T-helper 17 cell (primary cell): Measurements from ENCODE around the gene CHN2. TPM values are rescaled to one million over a fixed set of nuclear protein-coding genes. Genes with fewer than 3 reads are reported as not detected.
A peak's percentile ranks its signal among the peaks of the same experiment; 100 is the strongest.

Source experiments
- ATAC-seq: fragments of 150-1000 bp; cut with Tn5 transposase; 2 replicates; pipeline ENCODE4 v1.10.0; 2021; ENCODE audit warnings: mild to moderate bottlenecking, moderate library complexity
- DNase-seq, 3 donors: peaks; one replicate each; pipeline versions ENCODE4 v3.0.0 to v3.0.0-alpha.2; 2020 to 2021
- H3K9me3 ChIP-seq: one replicate; pipeline ENCODE4 v1.7.0; 2013; ENCODE audit warnings: low read length, mild to moderate bottlenecking; ENCODE audit not compliant: control insufficient read depth, poor library complexity, severe bottlenecking
- H3K27ac Mint-ChIP-seq: one replicate; pipeline ENCODE4 v1.8.0; 2022; ENCODE audit warnings: mild to moderate bottlenecking, moderate library complexity, mixed read lengths
- H3K27me3 Mint-ChIP-seq: one replicate; pipeline ENCODE4 v1.8.0; 2022; ENCODE audit warnings: mixed read lengths
- H3K36me3 Mint-ChIP-seq: one replicate; pipeline ENCODE4 v1.8.0; 2022; ENCODE audit warnings: low read depth, mixed read lengths
- H3K4me1 Mint-ChIP-seq: one replicate; pipeline ENCODE4 v1.8.0; 2022; ENCODE audit warnings: mild to moderate bottlenecking, mixed read lengths
- H3K4me3 Mint-ChIP-seq: one replicate; pipeline ENCODE4 v1.8.0; 2022; ENCODE audit warnings: mild to moderate bottlenecking, moderate library complexity, mixed read lengths
- total RNA-seq, 4 donors: library from RNA in 2 of 4; stranded (reverse) in 2 of 4; gene quantifications; one replicate each; pipeline ENCODE4 v1.2.3 and lab custom pipeline; 2022 to 2026

Gene CHN2
- total RNA-seq, 2 donors from 2014 or later: 3.8 to 4.0 TPM

GRCh38 chr7:29328045-29328444 lies 133.5 kb downstream of the CHN2 start:
- H3K36me3 Mint-ChIP-seq: no peaks in the 10 kb centered on the region
- no peaks in the 10 kb centered on the region for H3K9me3 ChIP-seq
- H3K27ac Mint-ChIP-seq: no peak overlapping the region
- H3K27me3 Mint-ChIP-seq: peaks cover 13% of the 10 kb centered on the region
- H3K4me1 Mint-ChIP-seq: no peaks in the 10 kb centered on the region
- ATAC-seq (no peak), DNase-seq (no peak)
- no peak overlapping the region for H3K4me3 Mint-ChIP-seq

DNA sequence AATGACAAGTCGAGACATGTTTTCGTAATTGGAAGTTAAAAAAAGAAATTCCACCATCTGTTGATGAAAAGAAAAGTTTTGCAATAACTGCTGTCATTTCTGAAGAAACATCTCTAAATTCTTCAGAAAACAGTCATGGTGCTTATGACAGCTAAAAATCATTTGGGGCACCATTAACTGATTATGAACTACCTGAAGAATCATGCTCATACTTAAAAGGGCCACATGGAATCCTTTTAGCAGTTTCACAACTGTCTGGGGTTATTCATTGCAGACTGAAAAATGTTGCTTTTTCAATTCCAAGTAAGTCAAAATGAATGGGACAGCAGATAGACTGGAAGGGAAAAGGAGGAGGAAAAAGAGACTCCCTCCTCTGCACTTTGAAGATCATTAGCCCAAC lies 134.2 kb downstream of the CHN2 start:
- no peaks in the 10 kb centered on the region for H3K9me3 ChIP-seq
- ATAC-seq (no peak), DNase-seq (no peak)
- Mint-ChIP-seq H3K27ac (no peak overlapping the region), H3K4me3 (no peak overlapping the region), H3K27me3 (peaks cover 13% of the 10 kb centered on the region), H3K4me1 (no peaks in the 10 kb centered on the region), H3K36me3 (no peaks in the 10 kb centered on the region)

GRCh38 chr7:29329686-29330085 lies 135.1 kb downstream of the CHN2 start:
- H3K9me3 ChIP-seq: no peaks in the 10 kb centered on the region
- Mint-ChIP-seq H3K4me3 (no peak overlapping the region), H3K36me3 (no peaks in the 10 kb centered on the region), H3K27ac (no peak overlapping the region), H3K27me3 (peaks cover 13% of the 10 kb centered on the region), H3K4me1 (no peaks in the 10 kb centered on the region)
- ATAC-seq (no peak), DNase-seq (no peak)

DNA sequence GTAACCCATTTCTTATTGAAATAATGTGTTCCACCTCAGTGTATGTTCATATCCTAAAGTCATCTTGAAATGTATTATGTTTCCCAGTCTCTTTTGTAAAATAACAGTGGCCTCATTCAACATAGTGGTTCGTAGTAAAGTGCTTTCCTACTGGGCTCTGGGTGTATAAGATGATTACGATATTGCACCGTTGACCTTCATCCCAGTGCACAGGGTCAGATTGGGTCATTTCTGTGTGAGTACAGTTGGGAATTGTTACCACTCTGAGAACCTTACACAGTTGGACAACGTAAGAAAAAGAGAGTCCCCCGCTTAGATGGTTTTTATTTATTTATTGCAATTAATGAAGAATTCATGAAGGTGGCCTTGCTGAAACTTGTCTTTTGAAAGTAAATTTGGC lies 135.6 kb downstream of the CHN2 start:
- no peak for DNase-seq
- no peaks in the 10 kb centered on the region for H3K36me3 Mint-ChIP-seq
- no peaks in the 10 kb centered on the region for H3K4me1 Mint-ChIP-seq
- H3K9me3 ChIP-seq: no peaks in the 10 kb centered on the region
- ATAC-seq: no peak
- peaks cover 13% of the 10 kb centered on the region for H3K27me3 Mint-ChIP-seq
- no peak overlapping the region for H3K27ac Mint-ChIP-seq
- H3K4me3 Mint-ChIP-seq: no peak overlapping the region

GRCh38 chr7:29331163-29331562 lies 136.6 kb downstream of the CHN2 start:
- ATAC-seq: no peak

DNA sequence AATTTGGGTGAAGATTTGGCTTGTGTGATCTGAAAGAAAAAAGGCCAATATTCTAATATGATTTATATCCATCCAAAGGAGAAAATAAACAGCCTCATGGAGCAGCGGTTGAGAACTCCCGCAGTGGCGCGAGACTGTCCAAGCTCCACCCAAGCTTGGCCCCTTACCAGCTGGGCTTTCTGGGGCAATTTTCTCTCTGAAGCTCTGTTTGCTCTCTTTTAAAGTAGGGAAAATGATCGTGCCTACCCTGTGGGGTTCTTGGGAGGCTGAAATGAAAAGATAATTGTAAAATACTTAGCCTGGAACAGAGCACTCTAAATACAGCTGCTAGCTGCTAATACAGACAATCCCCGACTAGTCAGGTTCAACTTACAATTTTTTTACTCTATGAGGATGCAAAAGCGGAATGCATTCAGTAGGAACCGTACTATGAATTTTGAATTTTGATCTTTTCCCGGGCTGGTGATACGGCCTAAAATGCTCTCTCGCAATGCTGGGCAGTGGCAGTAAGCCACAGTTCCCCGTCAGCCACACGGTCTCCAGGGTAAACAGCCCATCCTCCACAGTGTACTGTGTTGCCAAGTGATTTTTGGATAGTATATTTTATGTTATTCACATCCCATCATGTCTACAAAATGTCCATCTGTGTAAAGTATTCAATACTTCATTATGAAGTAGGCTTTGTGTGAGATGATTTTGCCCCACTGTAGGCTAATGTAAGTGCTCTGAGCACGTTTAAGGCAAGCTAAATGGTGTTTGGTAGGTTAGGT lies 137.7 kb downstream of the CHN2 start:
- Mint-ChIP-seq H3K36me3 (no peaks in the 10 kb centered on the region), H3K4me3 (no peak overlapping the region), H3K4me1 (peaks cover 5% of the 10 kb centered on the region), H3K27me3 (peaks cover 18% of the 10 kb centered on the region), H3K27ac (no peak overlapping the region)
- H3K9me3 ChIP-seq: no peaks in the 10 kb centered on the region
- ATAC-seq (no peak), DNase-seq (no peak)

More at GRCh38 chr7:29331163-29331562, 136.6 kb downstream of the CHN2 start:
- H3K27ac Mint-ChIP-seq: no peak overlapping the region
- H3K36me3 Mint-ChIP-seq: no peaks in the 10 kb centered on the region
- no peak for DNase-seq
- H3K4me1 Mint-ChIP-seq: no peaks in the 10 kb centered on the region
- H3K9me3 ChIP-seq: no peaks in the 10 kb centered on the region
- H3K27me3 Mint-ChIP-seq: peaks cover 18% of the 10 kb centered on the region
- H3K4me3 Mint-ChIP-seq: no peak overlapping the region

- Mint-ChIP-seq H3K4me1 (peaks cover 12% of the 10 kb centered on the region), H3K27ac (no peak overlapping the region), H3K4me3 (no peak overlapping the region), H3K36me3 (no peaks in the 10 kb centered on the region), H3K27me3 (peaks cover 18% of the 10 kb centered on the region)
- DNase-seq (no peak), ATAC-seq (no peak)
- H3K9me3 ChIP-seq: no peaks in the 10 kb centered on the region
Measured at GRCh38 chr7:29332875-29333855, 138.6 kb downstream of the CHN2 start.

- Mint-ChIP-seq H3K4me1 (peaks cover 12% of the 10 kb centered on the region), H3K4me3 (no peak overlapping the region), H3K27me3 (peaks cover 15% of the 10 kb centered on the region), H3K27ac (no peak overlapping the region), H3K36me3 (no peaks in the 10 kb centered on the region)
- ATAC-seq: no peak
- DNase-seq: no peak
- no peaks in the 10 kb centered on the region for H3K9me3 ChIP-seq
Measured at GRCh38 chr7:29335188-29336083, 140.9 kb downstream of the CHN2 start.

GRCh38 chr7:29337546-29338116 lies 143.1 kb downstream of the CHN2 start:
- ATAC-seq (peak; percentile 85), DNase-seq (no peak)
- peak overlapping the region; percentile 39 for H3K4me3 Mint-ChIP-seq

DNA sequence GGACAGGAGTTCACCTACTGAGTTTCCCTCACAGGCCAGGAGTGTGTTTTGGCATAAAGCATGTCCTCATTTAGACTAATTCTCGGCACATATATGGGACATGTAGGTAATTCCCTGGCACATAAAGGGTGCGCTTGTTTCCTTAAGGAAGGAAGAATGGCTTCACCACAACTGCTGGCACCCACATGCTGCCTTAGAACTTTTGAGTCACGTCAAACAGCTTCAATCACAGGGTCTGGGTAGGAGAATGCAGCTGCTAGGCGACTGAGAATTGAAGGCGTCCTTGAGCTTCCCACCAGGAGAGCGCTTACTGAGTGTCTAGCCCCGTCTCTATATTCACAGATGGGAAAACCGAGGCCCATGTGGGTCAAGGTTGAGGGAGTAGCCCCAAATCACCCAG lies 146.1 kb downstream of the CHN2 start:
- H3K36me3 Mint-ChIP-seq: no peaks in the 10 kb centered on the region
- H3K27ac Mint-ChIP-seq: no peak overlapping the region
- H3K4me1 Mint-ChIP-seq: peaks cover 12% of the 10 kb centered on the region
- ATAC-seq (no peak), DNase-seq (no peak)
- no peaks in the 10 kb centered on the region for H3K9me3 ChIP-seq
- H3K27me3 Mint-ChIP-seq: peaks cover 2% of the 10 kb centered on the region
- no peak overlapping the region for H3K4me3 Mint-ChIP-seq

More at GRCh38 chr7:29337546-29338116, 143.1 kb downstream of the CHN2 start:
- peaks cover 12% of the 10 kb centered on the region for H3K4me1 Mint-ChIP-seq
- peak overlapping the region; percentile 12 for H3K27ac Mint-ChIP-seq
- H3K9me3 ChIP-seq: no peaks in the 10 kb centered on the region
- H3K27me3 Mint-ChIP-seq: peaks cover 5% of the 10 kb centered on the region
- no peaks in the 10 kb centered on the region for H3K36me3 Mint-ChIP-seq

DNA sequence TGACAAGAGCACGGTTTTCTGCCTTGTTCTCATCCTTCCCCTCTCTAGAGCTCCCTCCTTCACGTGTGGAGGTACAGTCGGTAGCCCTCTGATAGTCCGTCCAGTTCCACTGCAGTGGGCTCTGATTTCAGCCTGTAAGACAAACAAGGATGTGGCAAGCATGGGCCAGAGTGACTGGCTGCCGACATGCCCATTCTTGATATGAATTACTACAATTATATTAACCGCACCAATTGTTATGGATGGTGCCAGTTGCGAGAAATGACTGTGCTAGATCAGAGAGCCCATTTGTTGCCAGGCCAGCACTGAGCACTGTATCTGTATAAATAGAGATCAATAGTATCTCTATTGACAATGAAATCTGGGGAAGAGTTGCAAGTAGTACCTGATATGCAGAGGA lies 146.6 kb downstream of the CHN2 start:
- DNase-seq (no peak), ATAC-seq (no peak)
- no peaks in the 10 kb centered on the region for H3K9me3 ChIP-seq
- Mint-ChIP-seq H3K27ac (no peak overlapping the region), H3K4me1 (peaks cover 12% of the 10 kb centered on the region), H3K27me3 (no peaks in the 10 kb centered on the region), H3K36me3 (no peaks in the 10 kb centered on the region), H3K4me3 (no peak overlapping the region)

DNA sequence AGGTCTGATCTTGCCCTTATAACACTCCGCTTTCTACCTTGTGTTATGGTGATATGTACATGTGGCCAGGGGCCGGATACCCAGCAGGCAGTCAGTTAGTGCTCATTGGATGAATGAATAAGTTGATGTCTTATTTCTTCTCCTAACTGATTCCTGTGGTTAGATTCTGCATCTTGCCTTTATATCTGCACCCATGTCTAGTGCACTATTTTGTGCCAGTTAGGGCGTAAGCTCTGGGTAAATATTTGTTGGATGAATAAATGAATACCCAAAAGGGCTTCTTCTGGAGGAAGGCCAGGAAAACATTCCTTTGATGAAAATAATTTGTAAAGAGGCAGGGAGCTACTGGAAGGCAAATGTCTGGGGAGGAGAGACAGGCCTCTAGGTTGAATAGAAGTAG lies 148.2 kb downstream of the CHN2 start:
- ATAC-seq (no peak), DNase-seq (no peak)
- no peaks in the 10 kb centered on the region for H3K36me3 Mint-ChIP-seq
- no peaks in the 10 kb centered on the region for H3K27me3 Mint-ChIP-seq
- no peak overlapping the region for H3K27ac Mint-ChIP-seq
- H3K9me3 ChIP-seq: no peaks in the 10 kb centered on the region
- no peak overlapping the region for H3K4me3 Mint-ChIP-seq
- H3K4me1 Mint-ChIP-seq: peaks cover 3% of the 10 kb centered on the region
